ENCODE measurements around the gene GSK3B. TPM values are rescaled to one million over a fixed set of nuclear protein-coding genes. Genes with fewer than 3 reads are reported as not detected.

The GSK3B gene
- total and polyA plus RNA-seq, 2 donors (not counting 3 experiments of a cell fraction or from before 2014, with no cell fraction given), result 22.1 to 50.1 TPM

- H3K79me2 ChIP-seq (ENCODE audit: control insufficient read depth, insufficient read depth, low read length), result no peaks in the 10 kb centered on the region
- H3K4me3 ChIP-seq (replicated peaks in 1 of 3; ENCODE audit: insufficient read depth in 1 of 3, low read depth in 1 of 3, low read length in 3 of 3), result no peak overlapping the region
- no peak overlapping the region for H2AFZ ChIP-seq (ENCODE audit: low read depth, low read length)
- DNase-seq (ENCODE audit: low read depth, low spot score) (no peak), FAIRE-seq (no peak)
- ChIA-PET CTCF (no interaction called here), POLR2A (no interaction called here)
- no peak overlapping the region for H3K4me2 ChIP-seq (ENCODE audit: insufficient read depth, low read length)
- no peaks in the 10 kb centered on the region for H3K36me3 ChIP-seq (ENCODE audit: control insufficient read depth in 2 of 2, extremely low read depth in 1 of 2, insufficient read depth in 2 of 2, low read length in 2 of 2)
- H3K27me3 ChIP-seq (ENCODE audit: control insufficient read depth in 2 of 2, insufficient read depth in 2 of 2, low read length in 2 of 2), result no peaks in the 10 kb centered on the region
- TF ChIP-seq POLR2A (IDR thresholded peaks at IDR 0.05; ENCODE audit: low read depth, low read length) (no peak), GATA2 (IDR thresholded peaks at IDR 0.05; ENCODE audit: insufficient read depth, insufficient read length, low read depth, low read length) (no peak), MAX (IDR thresholded peaks at IDR 0.05; ENCODE audit: insufficient read depth, insufficient read length) (no peak), CTCF (IDR thresholded peaks at IDR 0.05; ENCODE audit: extremely low read depth in 1 of 2, insufficient read depth in 1 of 2, low read depth in 1 of 2, low read length in 2 of 2) (no peak), EZH2 (IDR thresholded peaks at IDR 0.05; ENCODE audit: borderline replicate concordance, low read depth, low read length, severe bottlenecking) (no peak), FOS (IDR thresholded peaks at IDR 0.05; ENCODE audit: borderline replicate concordance, insufficient read depth, low read length) (no peak), MYC (IDR thresholded peaks at IDR 0.05; ENCODE audit: low read depth, low read length) (no peak), POLR2AphosphoS5 (IDR thresholded peaks at IDR 0.05; ENCODE audit: insufficient read depth, low read depth, low read length) (no peak), JUN (IDR thresholded peaks at IDR 0.05; ENCODE audit: borderline replicate concordance, insufficient read depth, insufficient read length, low read depth) (no peak)
- H3K9ac ChIP-seq (replicated peaks; ENCODE audit: extremely low read depth, insufficient read depth, low read length), result no peak overlapping the region
- BruUV-seq (replicated peaks), result no TSS peak
- dilution Hi-C loops (cut with MboI; ENCODE audit: extremely low pct_ligation_motif_present, low sequenced_read_pairs), result no loop called here
- H4K20me1 ChIP-seq (replicated peaks; ENCODE audit: control insufficient read depth, extremely low read depth, insufficient read depth, low read length), result no peaks in the 10 kb centered on the region
- H3K27ac ChIP-seq (ENCODE audit: insufficient read depth, low read depth, low read length), result no peak overlapping the region
- H3K4me1 ChIP-seq (ENCODE audit: control insufficient read depth, extremely low read depth, insufficient read depth, low read length), result no peaks in the 10 kb centered on the region
- H3K9me1 ChIP-seq (replicated peaks; ENCODE audit: control insufficient read depth, extremely low read depth, insufficient read depth, low read length), result no peaks in the 10 kb centered on the region
- intact Hi-C loops (cut with micrococcal nuclease), result no loop called here
- no peaks in the 10 kb centered on the region for H3K9me3 ChIP-seq (replicated peaks; ENCODE audit: control insufficient read depth, insufficient read depth, low read length)
Observed at GRCh38 chr3:119786409-119786808, 307.8 kb downstream of the GSK3B start.
